CD4-positive, CD25-positive, alpha-beta regulatory T cell (primary cell): ENCODE results near the gene PLK5. TPM values are rescaled to one million over a fixed set of nuclear protein-coding genes. Genes with fewer than 3 reads are reported as not detected.

ENCODE experiments used
- ATAC-seq, 2 donors: fragments of 150-1000 bp; cut with Tn5 transposase; one replicate each; pipeline ENCODE4 v1.10.0; 2021; ENCODE audit warnings: low read depth in 2 of 2, moderate number of reproducible peaks in 2 of 2, moderate library complexity in 1 of 2
- DNase-seq, 3 donors: peaks; one replicate each; pipeline versions ENCODE4 v3.0.0 to v3.0.0-alpha.2; 2012 to 2022; ENCODE audit warnings: mixed read lengths in 1 of 3
- H3K27ac ChIP-seq: one replicate; pipeline ENCODE4 v1.7.0; 2013; ENCODE audit warnings: mild to moderate bottlenecking, low read length; ENCODE audit not compliant: insufficient read depth, poor library complexity, severe bottlenecking
- H3K27me3 ChIP-seq: one replicate; pipeline ENCODE4 v1.7.0; 2013; ENCODE audit warnings: low read length; ENCODE audit not compliant: control insufficient read depth, insufficient read depth
- H3K36me3 ChIP-seq: one replicate; pipeline ENCODE4 v1.7.0; 2013; ENCODE audit warnings: mild to moderate bottlenecking, low read length, moderate library complexity; ENCODE audit not compliant: control insufficient read depth, insufficient read depth
- H3K4me1 ChIP-seq: 2 replicates; pipeline ENCODE4 v1.7.0; 2013; ENCODE audit warnings: mild to moderate bottlenecking, low read length; ENCODE audit not compliant: insufficient read depth, control insufficient read depth, poor library complexity, severe bottlenecking
- H3K4me3 ChIP-seq: one replicate; pipeline ENCODE4 v1.7.0; 2013; ENCODE audit warnings: low read depth, mild to moderate bottlenecking, low read length, moderate library complexity
- H3K9me3 ChIP-seq, 2 experiments: 1 replicate in 1 of 2; 2 replicates in 1 of 2; pipeline ENCODE4 v1.7.0; 2013; ENCODE audit warnings: low read length in 2 of 2, mild to moderate bottlenecking in 1 of 2, moderate library complexity in 1 of 2; ENCODE audit not compliant: control insufficient read depth in 2 of 2
- H3K27ac Mint-ChIP-seq, 3 donors: one replicate each; pipeline ENCODE4 v1.8.0; 2020 to 2022; ENCODE audit warnings: mild to moderate bottlenecking in 3 of 3, mixed read lengths in 3 of 3, moderate library complexity in 2 of 3
- H3K27me3 Mint-ChIP-seq: one replicate; pipeline ENCODE4 v1.8.0; 2022; ENCODE audit warnings: mild to moderate bottlenecking, mixed read lengths
- H3K36me3 Mint-ChIP-seq: one replicate; pipeline ENCODE4 v1.8.0; 2020; ENCODE audit warnings: mixed read lengths
- H3K4me1 Mint-ChIP-seq, 4 donors: one replicate each; pipeline ENCODE4 v1.8.0; 2020 to 2022; ENCODE audit warnings: mixed read lengths in 4 of 4, mild to moderate bottlenecking in 1 of 4
- H3K4me3 Mint-ChIP-seq, 4 donors: one replicate each; pipeline ENCODE4 v1.8.0; 2020 to 2022; ENCODE audit warnings: mild to moderate bottlenecking in 4 of 4, mixed read lengths in 4 of 4, moderate library complexity in 3 of 4
- H3K9me3 Mint-ChIP-seq, 7 donors: one replicate each; pipeline ENCODE4 v1.8.0; 2020 to 2022; ENCODE audit warnings: mixed read lengths in 7 of 7, mild to moderate bottlenecking in 3 of 7, moderate library complexity in 2 of 7
- polyA plus RNA-seq, 4 donors: library from polyadenylated mRNA; unstranded; fragments of 300-500 nt; fragmentation: Illumina TruSeq; gene quantifications; one replicate each; pipeline ENCODE4 v1.2.3, GENCODE V29; 2021
- total RNA-seq: library from RNA; stranded (reverse); gene quantifications from one replicate; pipeline ENCODE4 v1.2.3, GENCODE V29; 2022

PLK5 gene
- total and polyA plus RNA-seq, 5 donors from 2014 or later = not detected

GRCh38 chr19:1577090-1577928, 53.4 kb downstream of the PLK5 start:
- ATAC-seq (no peak), DNase-seq (no peak)
- peaks cover 22% of the 10 kb centered on the region for H3K36me3 ChIP-seq
- H3K4me1 Mint-ChIP-seq = peaks cover 0 to 2% (median under 1%) of the 10 kb centered on the region in 4 donors
- H3K27ac ChIP-seq = no peak overlapping the region
- H3K4me1 ChIP-seq = no peaks in the 10 kb centered on the region
- no peak overlapping the region for H3K4me3 ChIP-seq
- H3K4me3 Mint-ChIP-seq = no peak overlapping the region
- H3K9me3 ChIP-seq = no peaks in the 10 kb centered on the region
- H3K9me3 Mint-ChIP-seq = no peaks in the 10 kb centered on the region
- no peak overlapping the region for H3K27ac Mint-ChIP-seq
- no peaks in the 10 kb centered on the region for H3K27me3 Mint-ChIP-seq
- no peaks in the 10 kb centered on the region for H3K27me3 ChIP-seq
- H3K36me3 Mint-ChIP-seq = peaks cover 7% of the 10 kb centered on the region

- H3K27me3 ChIP-seq = no peaks in the 10 kb centered on the region
- Mint-ChIP-seq H3K36me3 (peaks cover 7% of the 10 kb centered on the region), H3K9me3 (no peaks in the 10 kb centered on the region), H3K4me1 (peaks cover 0 to 2% (median under 1%) of the 10 kb centered on the region in 4 donors), H3K4me3 (no peak overlapping the region), H3K27ac (no peak overlapping the region), H3K27me3 (no peaks in the 10 kb centered on the region)
- H3K27ac ChIP-seq = no peak overlapping the region
- ATAC-seq = no peak
- no peak overlapping the region for H3K4me3 ChIP-seq
- no peaks in the 10 kb centered on the region for H3K4me1 ChIP-seq
- no peak for DNase-seq
- no peaks in the 10 kb centered on the region for H3K9me3 ChIP-seq
- H3K36me3 ChIP-seq = peaks cover 22% of the 10 kb centered on the region
Measured at GRCh38 chr19:1577929-1578618, 54.2 kb downstream of the PLK5 start.

- no peak for ATAC-seq
- no peak for DNase-seq
- no peaks in the 10 kb centered on the region for H3K4me1 ChIP-seq
- H3K27ac ChIP-seq = no peak overlapping the region
- H3K9me3 Mint-ChIP-seq = no peaks in the 10 kb centered on the region
- H3K27me3 Mint-ChIP-seq = no peaks in the 10 kb centered on the region
- no peak overlapping the region for H3K4me3 Mint-ChIP-seq
- no peaks in the 10 kb centered on the region for H3K9me3 ChIP-seq
- peaks cover 7% of the 10 kb centered on the region for H3K36me3 Mint-ChIP-seq
- H3K27me3 ChIP-seq = no peaks in the 10 kb centered on the region
- peaks cover 22% of the 10 kb centered on the region for H3K36me3 ChIP-seq
- H3K4me1 Mint-ChIP-seq = peaks cover 0 to 2% (median 0%) of the 10 kb centered on the region in 4 donors
- no peak overlapping the region for H3K4me3 ChIP-seq
- no peak overlapping the region for H3K27ac Mint-ChIP-seq
Measured at GRCh38 chr19:1579222-1579621, 55.3 kb downstream of the PLK5 start.

- H3K4me1 Mint-ChIP-seq = peaks cover 0 to 2% (median 0%) of the 10 kb centered on the region in 4 donors
- H3K36me3 Mint-ChIP-seq = peaks cover 7% of the 10 kb centered on the region
- no peak for DNase-seq
- H3K27ac ChIP-seq = no peak overlapping the region
- H3K9me3 ChIP-seq = no peaks in the 10 kb centered on the region
- no peaks in the 10 kb centered on the region for H3K27me3 ChIP-seq
- H3K27ac Mint-ChIP-seq = no peak overlapping the region
- no peak overlapping the region for H3K4me3 ChIP-seq
- peaks cover 24% of the 10 kb centered on the region for H3K36me3 ChIP-seq
- H3K4me1 ChIP-seq = no peaks in the 10 kb centered on the region
- H3K9me3 Mint-ChIP-seq = no peaks in the 10 kb centered on the region
- ATAC-seq = no peak
- no peaks in the 10 kb centered on the region for H3K27me3 Mint-ChIP-seq
- no peak overlapping the region for H3K4me3 Mint-ChIP-seq
Measured at GRCh38 chr19:1580382-1580781, 56.5 kb downstream of the PLK5 start.

- Histone ChIP-seq H3K4me1 (no peaks in the 10 kb centered on the region), H3K27ac (no peak overlapping the region), H3K36me3 (peaks cover 24% of the 10 kb centered on the region), H3K4me3 (no peak overlapping the region), H3K27me3 (no peaks in the 10 kb centered on the region), H3K9me3 (no peaks in the 10 kb centered on the region)
- Mint-ChIP-seq H3K4me3 (no peak overlapping the region), H3K4me1 (peaks cover 0 to 8% (median 2%) of the 10 kb centered on the region in 4 donors), H3K27ac (no peak overlapping the region), H3K36me3 (peaks cover 4% of the 10 kb centered on the region), H3K9me3 (no peaks in the 10 kb centered on the region), H3K27me3 (no peaks in the 10 kb centered on the region)
- ATAC-seq (no peak), DNase-seq (no peak)
Measured at GRCh38 chr19:1580957-1581356, 57.1 kb downstream of the PLK5 start.

- Histone ChIP-seq H3K9me3 (no peaks in the 10 kb centered on the region), H3K4me3 (no peak overlapping the region), H3K4me1 (no peaks in the 10 kb centered on the region), H3K36me3 (peaks cover 24% of the 10 kb centered on the region), H3K27me3 (no peaks in the 10 kb centered on the region), H3K27ac (no peak overlapping the region)
- Mint-ChIP-seq H3K36me3 (peaks cover 4% of the 10 kb centered on the region), H3K4me1 (peaks cover 0 to 8% (median 2%) of the 10 kb centered on the region in 4 donors), H3K9me3 (no peaks in the 10 kb centered on the region), H3K27ac (no peak overlapping the region), H3K27me3 (no peaks in the 10 kb centered on the region), H3K4me3 (no peak overlapping the region)
- ATAC-seq = no peak
- no peak for DNase-seq
Measured at GRCh38 chr19:1582201-1582600, 58.3 kb downstream of the PLK5 start.

- Mint-ChIP-seq H3K27ac (peak overlapping the region in 1 of 3 donors; percentile 43), H3K27me3 (no peaks in the 10 kb centered on the region), H3K9me3 (no peaks in the 10 kb centered on the region), H3K36me3 (peaks cover 4% of the 10 kb centered on the region), H3K4me3 (no peak overlapping the region), H3K4me1 (peaks cover 0 to 10% (median 3%) of the 10 kb centered on the region in 4 donors)
- H3K27me3 ChIP-seq = no peaks in the 10 kb centered on the region
- no peak overlapping the region for H3K4me3 ChIP-seq
- no peaks in the 10 kb centered on the region for H3K9me3 ChIP-seq
- peaks cover 20% of the 10 kb centered on the region for H3K36me3 ChIP-seq
- no peak for ATAC-seq
- DNase-seq = no peak
- H3K27ac ChIP-seq = no peak overlapping the region
- no peaks in the 10 kb centered on the region for H3K4me1 ChIP-seq
Measured at GRCh38 chr19:1584500-1585242, 60.8 kb downstream of the PLK5 start.
